K562 (cell line): ENCODE measurements around the gene IRF9. TPM values are rescaled to one million over a fixed set of nuclear protein-coding genes. Genes with fewer than 3 reads are reported as not detected.

Experiments
- CREB3L1 ChIP-seq: fragments of 450-650 bp; IDR thresholded peaks from 2 replicates; pipeline ENCODE4 v1.6.1; 2014; ENCODE audit warnings: low read depth, mild to moderate bottlenecking, moderate library complexity, borderline replicate concordance
- ESRRA ChIP-seq: fragments of 450-650 bp; IDR thresholded peaks from 2 replicates; pipeline ENCODE4 v1.6.1; 2014; ENCODE audit warnings: low read depth, mild to moderate bottlenecking, moderate library complexity, borderline replicate concordance
- RAD21 ChIP-seq, 2 experiments: fragments of 250-450 bp in 1 of 2; fragments of 450-650 bp in 1 of 2; sonication (Bioruptor Pico) in 1 of 2; formaldehyde crosslinking in 1 of 2; IDR thresholded peaks in 1 of 2; conservative IDR thresholded peaks in 1 of 2; 2 replicates each; pipeline versions ENCODE4 v1.4.0 to v1.8.0; 2020 to 2022; ENCODE audit warnings: mild to moderate bottlenecking in 2 of 2, moderate library complexity in 1 of 2
- RERE ChIP-seq: sonication (generic); formaldehyde crosslinking; IDR thresholded peaks from 2 replicates; pipeline ENCODE4 v1.8.0; 2023; ENCODE audit warnings: missing genetic modification reagents, mild to moderate bottlenecking, borderline replicate concordance
- RREB1 ChIP-seq: fragments of 250-450 bp; sonication (Bioruptor Pico); IDR thresholded peaks from 2 replicates; pipeline ENCODE4 v1.4.0; 2020
- SMARCB1 ChIP-seq: IDR thresholded peaks from 2 replicates; pipeline ENCODE4 v1.6.1; 2011; ENCODE audit warnings: improper control_type of control experiment, low read depth; ENCODE audit not compliant: insufficient read length
- ZC3H11A ChIP-seq: IDR thresholded peaks from 2 replicates; pipeline ENCODE4 v1.6.1; 2012; ENCODE audit warnings: low read depth, low read length, improper control_type of control experiment
- ZNF589 ChIP-seq: fragments of 200-800 bp; sonication (Bioruptor generic); IDR thresholded peaks from 2 replicates; pipeline ENCODE4 v1.6.1; 2016; ENCODE audit warnings: low read depth, missing genetic modification characterization, missing compliant biosample characterization
- polyA plus RNA-seq, 8 experiments: library from polyadenylated mRNA; depleted of rRNA in 4 of 8; stranded (reverse) in 5 of 8; unstranded in 3 of 8; fragments of >200 nt; fragmentation: Nextera tagmentation in 2 of 8; fragmentation: Illumina TruSeq in 1 of 8; extraction: Ambion mirVana in 2 of 8; extraction: Trizol in 1 of 8; gene quantifications; 2 replicates each; pipeline versions ENCODE4 v1.2.1 to v1.2.3, GENCODE V29; 2011 to 2014; ENCODE audit warnings: inconsistent platforms in 1 of 8, missing spikeins in 1 of 8
- total RNA-seq, 7 experiments: library from RNA; depleted of rRNA in 6 of 7; stranded (reverse); fragments of >200 nt in 6 of 7; fragmentation: Illumina TruSeq in 2 of 7; extraction: Trizol in 2 of 7; gene quantifications; 2 replicates each; pipeline versions ENCODE4 v1.2.1 to v1.2.3, GENCODE V29; 2011 to 2021; ENCODE audit warnings: low replicate concordance in 1 of 7

The IRF9 gene
- total and polyA plus RNA-seq, 9 of the 15 experiments (the other 6 are each of a cell fraction or from before 2014, with no cell fraction given): 0.79 to 14.8 (median 6.1) TPM

GRCh38 chr14:24215495-24216344 is 54.7 kb downstream of the IRF9 start, which contains the start of gene MDP1 (continued):
- TF ChIP-seq RREB1 (no peak), RAD21 (CRISPR knock-in tag; conservative IDR thresholded peaks at IDR 0.05 in 1 of 2, IDR thresholded peaks at IDR 0.05 in 1 of 2) (peak; percentile 50 to 61), CREB3L1 (peak; percentile 44; the same call in 1 of the 2 replicates), RERE (CRISPR knock-in tag) (no peak), ESRRA (peak; percentile 38; the same call in 1 of the 2 replicates), ZNF589 (CRISPR knock-in tag) (no peak), ZC3H11A (no peak), SMARCB1 (no peak)
